G401.6 (cell line): ENCODE results near the gene PLAC9.

Source experiments
- FAIRE-seq: peaks from 2 replicates; lab custom pipeline; 2012; peaks lifted over from hg19 to GRCh38; lab: Jason Lieb, UNC

The PLAC9 gene

GRCh38 chr10:80184291-80184690, 51.8 kb downstream of the PLAC9 start:
- FAIRE-seq: no peak

GRCh38 chr10:80185578-80186299, 53.2 kb downstream of the PLAC9 start:
- no peak for FAIRE-seq

GRCh38 chr10:80186364-80187012, 54.0 kb downstream of the PLAC9 start:
- FAIRE-seq: no peak

GRCh38 chr10:80187060-80187459, 54.5 kb downstream of the PLAC9 start:
- no peak for FAIRE-seq

- FAIRE-seq: no peak
Measured at GRCh38 chr10:80187465-80188409, 55.2 kb downstream of the PLAC9 start.

GRCh38 chr10:80188713-80189112, 56.2 kb downstream of the PLAC9 start:
- no peak for FAIRE-seq

- FAIRE-seq: no peak
Measured at GRCh38 chr10:80191589-80192270, 59.2 kb downstream of the PLAC9 start.

- FAIRE-seq: no peak
Measured at GRCh38 chr10:80192553-80192952, 60.0 kb downstream of the PLAC9 start.

- FAIRE-seq: no peak
Measured at GRCh38 chr10:80194373-80195045, 62.0 kb downstream of the PLAC9 start.
